Neuronal stem cell (in vitro differentiated cells): Measurements from ENCODE around the gene IRS1.

Source experiments
- DNase-seq: peaks from one replicate; pipeline ENCODE4 v3.0.0-alpha.2; 2013; ENCODE audit warnings: low spot score
- H2AFZ ChIP-seq: one replicate; pipeline ENCODE4 v1.6.1; 2013; ENCODE audit warnings: mild to moderate bottlenecking, low read length, inconsistent platforms
- H2AK5ac ChIP-seq: 2 replicates; pipeline ENCODE4 v1.6.1; 2013; ENCODE audit warnings: low read depth, mild to moderate bottlenecking, inconsistent platforms, low read length, moderate library complexity, mixed read lengths
- H2BK120ac ChIP-seq: 2 replicates; pipeline ENCODE4 v1.6.1; 2013; ENCODE audit warnings: low read depth, mild to moderate bottlenecking, inconsistent platforms, low read length, moderate library complexity, mixed read lengths
- H2BK12ac ChIP-seq: one replicate; pipeline ENCODE4 v1.6.1; 2013; ENCODE audit warnings: low read length, inconsistent platforms
- H2BK15ac ChIP-seq: 2 replicates; pipeline ENCODE4 v1.6.1; 2013; ENCODE audit warnings: mild to moderate bottlenecking, low read length, inconsistent platforms, mixed read lengths
- H2BK5ac ChIP-seq: one replicate; pipeline ENCODE4 v1.6.1; 2013; ENCODE audit warnings: inconsistent platforms, mild to moderate bottlenecking, low read length, moderate library complexity
- H3K14ac ChIP-seq: one replicate; pipeline ENCODE4 v1.6.1; 2013; ENCODE audit warnings: low read length, inconsistent platforms
- H3K18ac ChIP-seq: 2 replicates; pipeline ENCODE4 v1.6.1; 2013; ENCODE audit warnings: low read length, inconsistent platforms
- H3K23ac ChIP-seq: 2 replicates; pipeline ENCODE4 v1.6.1; 2013; ENCODE audit warnings: low read depth, mild to moderate bottlenecking, mixed read lengths, low read length, inconsistent platforms; ENCODE audit not compliant: poor library complexity
- H3K27ac ChIP-seq: replicated peaks from 3 replicates; pipeline ENCODE4 v1.5.1; 2013; ENCODE audit warnings: low read length, inconsistent platforms
- H3K27me3 ChIP-seq, 3 experiments: 2 replicates each; pipeline ENCODE4 v1.6.1; 2013; ENCODE audit warnings: low read length in 3 of 3, mild to moderate bottlenecking in 2 of 3, inconsistent platforms in 1 of 3, low read depth in 1 of 3, mixed read lengths in 1 of 3, moderate library complexity in 1 of 3; ENCODE audit not compliant: control insufficient read depth in 3 of 3, insufficient read depth in 3 of 3
- H3K36me3 ChIP-seq, 2 donors: replicated peaks in 1 of 2; 2 replicates each; pipeline ENCODE4 v1.6.1; 2013; ENCODE audit warnings: low read length in 2 of 2; ENCODE audit not compliant: control insufficient read depth in 2 of 2, insufficient read depth in 2 of 2
- H3K4ac ChIP-seq: 2 replicates; pipeline ENCODE4 v1.6.1; 2013; ENCODE audit warnings: inconsistent platforms, mild to moderate bottlenecking, low read length, moderate library complexity
- H3K4me1 ChIP-seq, 2 donors: 1 replicate in 1 of 2; 2 replicates in 1 of 2; pipeline ENCODE4 v1.6.1; 2013; ENCODE audit warnings: low read length in 2 of 2, low read depth in 1 of 2; ENCODE audit not compliant: control insufficient read depth in 2 of 2, insufficient read depth in 1 of 2
- H3K4me2 ChIP-seq: one replicate; pipeline ENCODE4 v1.6.1; 2013; ENCODE audit warnings: mild to moderate bottlenecking, low read length, inconsistent platforms; ENCODE audit not compliant: insufficient read depth, poor library complexity, severe bottlenecking
- H3K4me3 ChIP-seq, 2 donors: 2 replicates each; pipeline ENCODE4 v1.5.1; 2013; ENCODE audit warnings: low read length in 2 of 2, mild to moderate bottlenecking in 2 of 2, inconsistent platforms in 1 of 2, moderate library complexity in 1 of 2
- H3K79me1 ChIP-seq: one replicate; pipeline ENCODE4 v1.6.1; 2013; ENCODE audit warnings: low read depth, mild to moderate bottlenecking, inconsistent platforms, low read length, moderate library complexity
- H3K9ac ChIP-seq: one replicate; pipeline ENCODE4 v1.6.1; 2013; ENCODE audit warnings: mild to moderate bottlenecking, low read depth, low read length, inconsistent platforms; ENCODE audit not compliant: poor library complexity
- H3K9me3 ChIP-seq, 2 donors: replicated peaks in 1 of 2; 2 replicates each; pipeline versions ENCODE3 to v1.6.1; 2013; ENCODE audit warnings: low read length in 2 of 2, mild to moderate bottlenecking in 2 of 2, inconsistent platforms in 1 of 2, low read depth in 1 of 2, mixed read lengths in 1 of 2, moderate library complexity in 1 of 2; ENCODE audit not compliant: control insufficient read depth in 2 of 2, insufficient read depth in 1 of 2
- H4K8ac ChIP-seq: one replicate; pipeline ENCODE4 v1.6.1; 2013; ENCODE audit warnings: low read depth, mild to moderate bottlenecking, inconsistent platforms, low read length, moderate library complexity
- H4K91ac ChIP-seq: one replicate; pipeline ENCODE4 v1.6.1; 2013; ENCODE audit warnings: low read length, low read depth, mild to moderate bottlenecking, inconsistent platforms; ENCODE audit not compliant: poor library complexity
- WGBS, 2 donors: extraction: QIAGEN DNeasy Blood & Tissue Kit; methylation state at CpG; one replicate each; pipeline ENCODE4 v1.1.7; 2013; ENCODE audit warnings: missing lambda C conversion rate in 2 of 2, mixed read lengths in 1 of 2; ENCODE audit not compliant: insufficient read length in 2 of 2, insufficient replicate concordance in 1 of 2; ENCODE audit errors: extremely low coverage in 2 of 2; 5-methylcytosine and 5-hydroxymethylcytosine counted together

Gene IRS1

GRCh38 chr2:226783885-226784284 lies 15.7 kb downstream of the IRS1 start:
- Histone ChIP-seq H2BK15ac (no peak overlapping the region), H3K27me3 (no peaks in the 10 kb centered on the region), H4K8ac (no peak overlapping the region), H3K23ac (no peak overlapping the region), H3K9ac (no peak overlapping the region), H3K4me2 (no peak overlapping the region), H2BK120ac (no peak overlapping the region), H3K4me1 (peaks cover 3 to 19% of the 10 kb centered on the region in 2 donors), H4K91ac (no peak overlapping the region), H3K27ac (no peak overlapping the region), H3K18ac (no peak overlapping the region), H3K4me3 (no peak overlapping the region), H2BK12ac (no peak overlapping the region), H3K4ac (no peak overlapping the region), H2BK5ac (no peak overlapping the region), H3K14ac (no peak overlapping the region), H2AK5ac (no peak overlapping the region), H3K36me3 (peaks cover 3 to 65% of the 10 kb centered on the region in 2 donors), H3K9me3 (peaks cover 2 to 54% of the 10 kb centered on the region in 2 donors), H2AFZ (no peak overlapping the region), H3K79me1 (no peaks in the 10 kb centered on the region)
- WGBS, 2 donors, result no CpG with 5 or more reads among the region's 2 CpGs
- no peak for DNase-seq

DNA sequence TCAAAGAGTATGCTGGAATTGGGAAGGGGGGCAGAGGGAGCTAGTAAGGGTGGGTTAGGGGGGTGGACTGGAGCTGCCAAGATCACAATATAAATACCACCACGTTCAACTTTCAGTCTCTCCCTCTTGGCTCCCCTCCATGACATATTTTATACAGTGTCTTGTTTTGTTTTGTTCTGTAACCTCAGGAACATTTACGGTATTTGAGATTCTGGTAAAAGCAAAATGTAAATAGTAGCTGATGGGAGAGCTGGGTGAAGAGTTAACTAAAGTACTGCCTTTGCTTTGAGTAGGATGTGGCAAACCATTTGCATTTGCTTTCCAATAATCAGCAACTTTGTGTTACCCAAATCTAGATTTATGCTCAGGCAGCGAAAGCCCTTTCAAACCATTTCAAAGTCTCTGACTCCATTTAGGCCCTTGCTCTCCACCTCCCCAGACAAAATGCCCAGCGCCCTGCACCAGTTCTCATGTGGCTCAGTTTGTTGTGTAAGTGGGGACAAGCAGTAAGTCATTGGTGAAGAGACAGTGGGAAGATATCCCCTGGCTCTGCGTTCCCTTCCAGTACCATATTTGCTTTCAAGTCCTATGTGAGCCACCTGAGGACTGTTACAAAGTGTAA lies 17.4 kb downstream of the IRS1 start:
- Histone ChIP-seq H3K9ac (peak overlapping the region; percentile 24), H2AK5ac (no peak overlapping the region), H2AFZ (no peak overlapping the region), H2BK5ac (no peak overlapping the region), H3K27ac (no peak overlapping the region), H4K91ac (no peak overlapping the region), H4K8ac (no peak overlapping the region), H2BK15ac (no peak overlapping the region), H2BK120ac (no peak overlapping the region), H3K27me3 (no peaks in the 10 kb centered on the region), H3K4me3 (no peak overlapping the region), H3K4me1 (peaks cover 3 to 19% of the 10 kb centered on the region in 2 donors), H3K4ac (no peak overlapping the region), H3K18ac (peak overlapping the region; percentile 8), H2BK12ac (no peak overlapping the region), H3K4me2 (no peak overlapping the region), H3K23ac (no peak overlapping the region), H3K79me1 (no peaks in the 10 kb centered on the region), H3K14ac (no peak overlapping the region), H3K9me3 (peaks cover 2 to 47% of the 10 kb centered on the region in 2 donors), H3K36me3 (peaks cover 3 to 62% of the 10 kb centered on the region in 2 donors)
- DNase-seq, result no peak
- WGBS, 2 donors, result no CpG with 5 or more reads among the region's 5 CpGs

DNA sequence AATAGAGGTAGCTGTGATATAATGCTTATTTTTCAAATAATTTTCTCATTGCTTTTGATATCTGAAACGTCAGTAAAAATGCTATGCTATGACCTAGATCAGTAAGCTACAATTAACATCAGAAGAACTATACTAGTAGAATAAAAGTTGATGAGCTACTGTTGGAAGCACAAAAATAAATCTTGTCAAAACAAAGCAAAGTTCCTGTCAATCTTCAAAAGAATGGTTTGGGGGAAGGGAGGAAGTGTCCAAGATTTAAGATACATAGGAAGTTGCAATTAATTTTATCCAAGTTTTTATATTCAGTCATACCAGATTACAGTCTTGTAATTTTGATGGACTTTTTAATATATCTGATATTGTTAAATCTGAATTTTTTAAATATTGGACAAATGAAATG lies 19.2 kb downstream of the IRS1 start:
- no peak overlapping the region for H3K4me3 ChIP-seq
- H3K27me3 ChIP-seq, result no peaks in the 10 kb centered on the region
- H3K4me2 ChIP-seq, result no peak overlapping the region
- no peak overlapping the region for H3K4ac ChIP-seq
- no peak overlapping the region for H3K27ac ChIP-seq
- no peak for DNase-seq
- no peak overlapping the region for H3K18ac ChIP-seq
- no peak overlapping the region for H3K9ac ChIP-seq
- H2AK5ac ChIP-seq, result no peak overlapping the region
- no peaks in the 10 kb centered on the region for H3K79me1 ChIP-seq
- H3K4me1 ChIP-seq, result peaks cover 3 to 19% of the 10 kb centered on the region in 2 donors
- no peak overlapping the region for H2BK5ac ChIP-seq
- no peak overlapping the region for H2BK120ac ChIP-seq
- H2AFZ ChIP-seq, result no peak overlapping the region
- no CpG with 5 or more reads among the region's 1 CpG for WGBS, 2 donors
- H3K14ac ChIP-seq, result no peak overlapping the region
- no peak overlapping the region for H4K91ac ChIP-seq
- H2BK12ac ChIP-seq, result no peak overlapping the region
- no peak overlapping the region for H2BK15ac ChIP-seq
- peaks cover 2 to 51% of the 10 kb centered on the region in 2 donors for H3K9me3 ChIP-seq
- no peak overlapping the region for H3K23ac ChIP-seq
- peaks cover 7 to 64% of the 10 kb centered on the region in 2 donors for H3K36me3 ChIP-seq
- H4K8ac ChIP-seq, result no peak overlapping the region

DNA sequence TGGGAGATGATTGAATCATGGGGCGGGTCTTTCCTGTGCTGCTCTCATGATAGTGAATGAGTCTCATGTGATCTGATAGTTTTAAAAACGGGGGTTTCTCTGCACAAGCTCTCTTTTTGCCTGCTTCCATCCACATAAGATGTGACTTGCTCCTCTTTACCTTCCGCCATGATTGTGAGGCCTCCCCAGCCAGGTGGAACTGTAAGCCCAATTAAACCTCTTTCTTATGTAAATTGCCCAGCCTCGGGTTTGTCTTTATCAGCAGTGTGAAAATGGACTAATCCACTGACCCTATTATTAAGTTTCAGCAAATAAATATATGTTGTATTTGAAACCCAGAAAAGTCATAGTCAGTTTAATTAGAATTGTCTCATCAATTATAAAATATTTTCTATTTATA lies 22.0 kb downstream of the IRS1 start:
- H3K18ac ChIP-seq, result no peak overlapping the region
- H2AFZ ChIP-seq, result no peak overlapping the region
- H2AK5ac ChIP-seq, result no peak overlapping the region
- no peak overlapping the region for H3K14ac ChIP-seq
- no peak overlapping the region for H2BK5ac ChIP-seq
- H3K79me1 ChIP-seq, result peaks cover 2% of the 10 kb centered on the region
- no peak overlapping the region for H4K8ac ChIP-seq
- H3K23ac ChIP-seq, result no peak overlapping the region
- no peak overlapping the region for H3K4ac ChIP-seq
- no peak overlapping the region for H4K91ac ChIP-seq
- H3K27ac ChIP-seq, result no peak overlapping the region
- no CpG with 5 or more reads among the region's 4 CpGs for WGBS, 2 donors
- H3K4me1 ChIP-seq, result peaks cover 7 to 26% of the 10 kb centered on the region in 2 donors
- no peak for DNase-seq
- H2BK15ac ChIP-seq, result no peak overlapping the region
- no peak overlapping the region for H2BK12ac ChIP-seq
- no peak overlapping the region for H2BK120ac ChIP-seq
- H3K4me2 ChIP-seq, result no peak overlapping the region
- H3K27me3 ChIP-seq, result no peaks in the 10 kb centered on the region
- H3K9me3 ChIP-seq, result peaks cover 2 to 51% of the 10 kb centered on the region in 2 donors
- no peak overlapping the region for H3K4me3 ChIP-seq
- peaks cover 7 to 66% of the 10 kb centered on the region in 2 donors for H3K36me3 ChIP-seq
- H3K9ac ChIP-seq, result no peak overlapping the region
